ENCODE measurements around the gene EARS2. TPM values are rescaled to one million over a fixed set of nuclear protein-coding genes. Genes with fewer than 3 reads are reported as not detected.

Gene EARS2
- polyA plus RNA-seq, 1 of the 3 experiments (the other 2 are of a cell fraction), result 23.2 TPM

DNA sequence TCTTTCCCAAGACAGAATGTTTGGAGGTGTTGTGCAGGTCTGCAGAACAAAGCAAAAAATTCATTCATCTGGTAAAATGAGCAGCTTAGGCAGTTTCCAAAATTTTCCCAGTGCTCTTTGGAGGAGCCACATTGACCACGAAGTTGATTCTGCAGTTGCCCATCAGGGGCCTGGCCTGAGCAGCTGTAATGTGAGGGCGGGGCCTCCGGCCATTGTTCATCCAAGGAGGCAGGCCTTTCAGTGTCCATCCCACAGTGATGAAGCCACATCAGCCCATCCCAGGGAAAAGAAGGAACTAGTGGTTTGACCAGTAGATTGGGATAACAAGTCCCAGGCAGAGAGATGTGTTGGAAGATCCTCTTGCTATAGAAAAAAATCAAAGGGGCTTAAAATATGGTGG lies 10.5 kb upstream of the EARS2 start:
- no peak for DNase-seq
- Histone ChIP-seq H2AFZ (ENCODE audit: low read depth) (no peak overlapping the region), H3K4me2 (no peak overlapping the region), H3K9me2 (no peaks in the 10 kb centered on the region), H3K9ac (no peak overlapping the region), H3K9me3 (no peaks in the 10 kb centered on the region), H3F3A (replicated peaks; ENCODE audit: insufficient read depth) (peaks cover 11% of the 10 kb centered on the region), H4K20me1 (ENCODE audit: insufficient read depth) (no peaks in the 10 kb centered on the region; the same call in 1 of the 2 replicates), H3K4me3 (ENCODE audit: low read depth in 2 of 2, low read length in 1 of 2) (no peak overlapping the region), H3K79me2 (ENCODE audit: insufficient read depth) (0 out of 2 replicates have a peak, but pooled peaks cover 18% of the 10 kb centered on the region), H3K36me3 (replicated peaks in 1 of 2; ENCODE audit: control insufficient read depth in 1 of 2, insufficient read depth in 2 of 2, low read length in 1 of 2) (peaks cover 76 to 81% of the 10 kb centered on the region in 2 experiments), H3K4me1 (ENCODE audit: control insufficient read depth in 1 of 2, insufficient read depth in 2 of 2, low read depth in 1 of 2, low read length in 1 of 2) (no peaks in the 10 kb centered on the region), H3K27me3 (ENCODE audit: insufficient read depth) (no peaks in the 10 kb centered on the region), H3K27ac (ENCODE audit: low read depth in 2 of 2, low read length in 1 of 2) (no peak overlapping the region)
- 100% methylated on average over 3 of the region's 3 CpGs for WGBS (ENCODE audit: low lambda C conversion rate)
- ChIA-PET CTCF (interaction anchor here (0.9 to 1.6 kb wide), 2 partner anchors 13 to 29 kb away, joined by 3 to 4 read pairs; partner anchors contain the start of gene NDUFAB1), POLR2A (no interaction called here)
- TF ChIP-seq USF1 (IDR thresholded peaks at IDR 0.05; ENCODE audit: borderline replicate concordance, low read depth) (no peak), RXRA (IDR thresholded peaks at IDR 0.05; ENCODE audit: borderline replicate concordance, low read depth) (no peak), YY1 (IDR thresholded peaks at IDR 0.05; ENCODE audit: low read depth) (no peak), FOXM1 (IDR thresholded peaks at IDR 0.05; ENCODE audit: low read depth) (no peak), MEF2A (IDR thresholded peaks at IDR 0.05; ENCODE audit: borderline replicate concordance, low read depth) (no peak), RCOR1 (IDR thresholded peaks at IDR 0.05; ENCODE audit: low read length) (no peak), EP300 (IDR thresholded peaks at IDR 0.05; ENCODE audit: borderline replicate concordance in 1 of 2, low read depth in 1 of 2, low read length in 1 of 2) (no peak), POLR2AphosphoS5 (IDR thresholded peaks at IDR 0.05; ENCODE audit: low read depth, low read length) (no peak), FOSL2 (IDR thresholded peaks at IDR 0.05; ENCODE audit: borderline replicate concordance, low read depth) (no peak), SMC3 (IDR thresholded peaks at IDR 0.05; ENCODE audit: low read depth, low read length) (no peak), NRF1 (IDR thresholded peaks at IDR 0.05; ENCODE audit: low read depth, low read length) (no peak), TEAD4 (IDR thresholded peaks at IDR 0.05; ENCODE audit: borderline replicate concordance, insufficient read depth) (no peak), JUND (IDR thresholded peaks at IDR 0.05) (no peak), ZBTB33 (IDR thresholded peaks at IDR 0.05; ENCODE audit: borderline replicate concordance, low read depth) (no peak), NFIC (IDR thresholded peaks at IDR 0.05; ENCODE audit: borderline replicate concordance) (no peak)
- TF ChIP-seq, protein P1, sequence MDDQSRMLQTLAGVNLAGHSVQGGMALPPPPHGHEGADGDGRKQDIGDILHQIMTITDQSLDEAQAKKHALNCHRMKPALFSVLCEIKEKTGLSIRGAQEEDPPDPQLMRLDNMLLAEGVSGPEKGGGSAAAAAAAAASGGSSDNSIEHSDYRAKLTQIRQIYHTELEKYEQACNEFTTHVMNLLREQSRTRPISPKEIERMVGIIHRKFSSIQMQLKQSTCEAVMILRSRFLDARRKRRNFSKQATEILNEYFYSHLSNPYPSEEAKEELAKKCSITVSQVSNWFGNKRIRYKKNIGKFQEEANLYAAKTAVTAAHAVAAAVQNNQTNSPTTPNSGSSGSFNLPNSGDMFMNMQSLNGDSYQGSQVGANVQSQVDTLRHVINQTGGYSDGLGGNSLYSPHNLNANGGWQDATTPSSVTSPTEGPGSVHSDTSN (IDR thresholded peaks at IDR 0.05), result no peak
- TF ChIP-seq, protein P2, sequence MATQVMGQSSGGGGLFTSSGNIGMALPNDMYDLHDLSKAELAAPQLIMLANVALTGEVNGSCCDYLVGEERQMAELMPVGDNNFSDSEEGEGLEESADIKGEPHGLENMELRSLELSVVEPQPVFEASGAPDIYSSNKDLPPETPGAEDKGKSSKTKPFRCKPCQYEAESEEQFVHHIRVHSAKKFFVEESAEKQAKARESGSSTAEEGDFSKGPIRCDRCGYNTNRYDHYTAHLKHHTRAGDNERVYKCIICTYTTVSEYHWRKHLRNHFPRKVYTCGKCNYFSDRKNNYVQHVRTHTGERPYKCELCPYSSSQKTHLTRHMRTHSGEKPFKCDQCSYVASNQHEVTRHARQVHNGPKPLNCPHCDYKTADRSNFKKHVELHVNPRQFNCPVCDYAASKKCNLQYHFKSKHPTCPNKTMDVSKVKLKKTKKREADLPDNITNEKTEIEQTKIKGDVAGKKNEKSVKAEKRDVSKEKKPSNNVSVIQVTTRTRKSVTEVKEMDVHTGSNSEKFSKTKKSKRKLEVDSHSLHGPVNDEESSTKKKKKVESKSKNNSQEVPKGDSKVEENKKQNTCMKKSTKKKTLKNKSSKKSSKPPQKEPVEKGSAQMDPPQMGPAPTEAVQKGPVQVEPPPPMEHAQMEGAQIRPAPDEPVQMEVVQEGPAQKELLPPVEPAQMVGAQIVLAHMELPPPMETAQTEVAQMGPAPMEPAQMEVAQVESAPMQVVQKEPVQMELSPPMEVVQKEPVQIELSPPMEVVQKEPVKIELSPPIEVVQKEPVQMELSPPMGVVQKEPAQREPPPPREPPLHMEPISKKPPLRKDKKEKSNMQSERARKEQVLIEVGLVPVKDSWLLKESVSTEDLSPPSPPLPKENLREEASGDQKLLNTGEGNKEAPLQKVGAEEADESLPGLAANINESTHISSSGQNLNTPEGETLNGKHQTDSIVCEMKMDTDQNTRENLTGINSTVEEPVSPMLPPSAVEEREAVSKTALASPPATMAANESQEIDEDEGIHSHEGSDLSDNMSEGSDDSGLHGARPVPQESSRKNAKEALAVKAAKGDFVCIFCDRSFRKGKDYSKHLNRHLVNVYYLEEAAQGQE (IDR thresholded peaks at IDR 0.05; ENCODE audit: low read depth, low read length), result no peak
- TF ChIP-seq, protein P3, sequence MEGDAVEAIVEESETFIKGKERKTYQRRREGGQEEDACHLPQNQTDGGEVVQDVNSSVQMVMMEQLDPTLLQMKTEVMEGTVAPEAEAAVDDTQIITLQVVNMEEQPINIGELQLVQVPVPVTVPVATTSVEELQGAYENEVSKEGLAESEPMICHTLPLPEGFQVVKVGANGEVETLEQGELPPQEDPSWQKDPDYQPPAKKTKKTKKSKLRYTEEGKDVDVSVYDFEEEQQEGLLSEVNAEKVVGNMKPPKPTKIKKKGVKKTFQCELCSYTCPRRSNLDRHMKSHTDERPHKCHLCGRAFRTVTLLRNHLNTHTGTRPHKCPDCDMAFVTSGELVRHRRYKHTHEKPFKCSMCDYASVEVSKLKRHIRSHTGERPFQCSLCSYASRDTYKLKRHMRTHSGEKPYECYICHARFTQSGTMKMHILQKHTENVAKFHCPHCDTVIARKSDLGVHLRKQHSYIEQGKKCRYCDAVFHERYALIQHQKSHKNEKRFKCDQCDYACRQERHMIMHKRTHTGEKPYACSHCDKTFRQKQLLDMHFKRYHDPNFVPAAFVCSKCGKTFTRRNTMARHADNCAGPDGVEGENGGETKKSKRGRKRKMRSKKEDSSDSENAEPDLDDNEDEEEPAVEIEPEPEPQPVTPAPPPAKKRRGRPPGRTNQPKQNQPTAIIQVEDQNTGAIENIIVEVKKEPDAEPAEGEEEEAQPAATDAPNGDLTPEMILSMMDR (IDR thresholded peaks at IDR 0.05), result no peak

All from SK-N-SH (cell line).